ENCODE results near the gene ZNF638.

DNA sequence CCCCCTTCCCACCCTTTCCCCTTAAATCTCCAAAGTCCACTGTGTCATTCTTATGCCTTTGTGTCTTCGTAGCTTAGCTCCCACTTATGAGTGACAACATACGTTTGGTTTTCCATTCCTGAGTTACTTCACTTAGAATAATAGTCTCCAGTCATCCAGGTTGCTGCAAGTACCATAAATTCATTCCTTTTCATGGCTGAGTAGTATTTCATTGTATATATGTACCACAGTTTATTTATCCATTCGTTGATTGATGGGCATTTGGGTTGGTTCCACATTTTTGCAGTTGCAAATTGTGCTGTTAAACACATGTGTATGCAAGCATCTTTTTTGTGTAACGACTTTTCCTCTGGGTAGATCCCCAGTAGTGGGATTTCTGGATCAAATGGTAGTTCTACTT lies 14.5 kb upstream of the ZNF638 start:
- TF ChIP-seq, protein P1, sequence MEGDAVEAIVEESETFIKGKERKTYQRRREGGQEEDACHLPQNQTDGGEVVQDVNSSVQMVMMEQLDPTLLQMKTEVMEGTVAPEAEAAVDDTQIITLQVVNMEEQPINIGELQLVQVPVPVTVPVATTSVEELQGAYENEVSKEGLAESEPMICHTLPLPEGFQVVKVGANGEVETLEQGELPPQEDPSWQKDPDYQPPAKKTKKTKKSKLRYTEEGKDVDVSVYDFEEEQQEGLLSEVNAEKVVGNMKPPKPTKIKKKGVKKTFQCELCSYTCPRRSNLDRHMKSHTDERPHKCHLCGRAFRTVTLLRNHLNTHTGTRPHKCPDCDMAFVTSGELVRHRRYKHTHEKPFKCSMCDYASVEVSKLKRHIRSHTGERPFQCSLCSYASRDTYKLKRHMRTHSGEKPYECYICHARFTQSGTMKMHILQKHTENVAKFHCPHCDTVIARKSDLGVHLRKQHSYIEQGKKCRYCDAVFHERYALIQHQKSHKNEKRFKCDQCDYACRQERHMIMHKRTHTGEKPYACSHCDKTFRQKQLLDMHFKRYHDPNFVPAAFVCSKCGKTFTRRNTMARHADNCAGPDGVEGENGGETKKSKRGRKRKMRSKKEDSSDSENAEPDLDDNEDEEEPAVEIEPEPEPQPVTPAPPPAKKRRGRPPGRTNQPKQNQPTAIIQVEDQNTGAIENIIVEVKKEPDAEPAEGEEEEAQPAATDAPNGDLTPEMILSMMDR (IDR thresholded peaks at IDR 0.05) = no peak
- no peak for TF ChIP-seq IRF2 (CRISPR knock-in tag; IDR thresholded peaks at IDR 0.05; ENCODE audit: borderline replicate concordance, low read depth)
- TF ChIP-seq, protein P2, sequence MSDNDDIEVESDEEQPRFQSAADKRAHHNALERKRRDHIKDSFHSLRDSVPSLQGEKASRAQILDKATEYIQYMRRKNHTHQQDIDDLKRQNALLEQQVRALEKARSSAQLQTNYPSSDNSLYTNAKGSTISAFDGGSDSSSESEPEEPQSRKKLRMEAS (CRISPR knock-in tag; IDR thresholded peaks at IDR 0.05) = no peak
- TF ChIP-seq NR3C1 (CRISPR knock-in tag; conservative IDR thresholded peaks at IDR 0.05; ENCODE audit: low read depth) = no peak
- no peak for TF ChIP-seq OVOL2 (CRISPR knock-in tag; IDR thresholded peaks at IDR 0.05; ENCODE audit: borderline replicate concordance)
- TF ChIP-seq GTF2I (CRISPR knock-in tag; conservative IDR thresholded peaks at IDR 0.05) = 0 out of 2 replicates have a peak, but pooled peaks have one; percentile 20
- no peak for TF ChIP-seq ZBTB21 (CRISPR knock-in tag; IDR thresholded peaks at IDR 0.05; ENCODE audit: borderline replicate concordance)
- TF ChIP-seq, protein P3, sequence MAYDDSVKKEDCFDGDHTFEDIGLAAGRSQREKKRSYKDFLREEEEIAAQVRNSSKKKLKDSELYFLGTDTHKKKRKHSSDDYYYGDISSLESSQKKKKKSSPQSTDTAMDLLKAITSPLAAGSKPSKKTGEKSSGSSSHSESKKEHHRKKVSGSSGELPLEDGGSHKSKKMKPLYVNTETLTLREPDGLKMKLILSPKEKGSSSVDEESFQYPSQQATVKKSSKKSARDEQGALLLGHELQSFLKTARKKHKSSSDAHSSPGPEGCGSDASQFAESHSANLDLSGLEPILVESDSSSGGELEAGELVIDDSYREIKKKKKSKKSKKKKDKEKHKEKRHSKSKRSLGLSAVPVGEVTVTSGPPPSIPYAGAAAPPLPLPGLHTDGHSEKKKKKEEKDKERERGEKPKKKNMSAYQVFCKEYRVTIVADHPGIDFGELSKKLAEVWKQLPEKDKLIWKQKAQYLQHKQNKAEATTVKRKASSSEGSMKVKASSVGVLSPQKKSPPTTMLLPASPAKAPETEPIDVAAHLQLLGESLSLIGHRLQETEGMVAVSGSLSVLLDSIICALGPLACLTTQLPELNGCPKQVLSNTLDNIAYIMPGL (CRISPR knock-in tag; IDR thresholded peaks at IDR 0.05) = no peak
- TF ChIP-seq, protein P4, sequence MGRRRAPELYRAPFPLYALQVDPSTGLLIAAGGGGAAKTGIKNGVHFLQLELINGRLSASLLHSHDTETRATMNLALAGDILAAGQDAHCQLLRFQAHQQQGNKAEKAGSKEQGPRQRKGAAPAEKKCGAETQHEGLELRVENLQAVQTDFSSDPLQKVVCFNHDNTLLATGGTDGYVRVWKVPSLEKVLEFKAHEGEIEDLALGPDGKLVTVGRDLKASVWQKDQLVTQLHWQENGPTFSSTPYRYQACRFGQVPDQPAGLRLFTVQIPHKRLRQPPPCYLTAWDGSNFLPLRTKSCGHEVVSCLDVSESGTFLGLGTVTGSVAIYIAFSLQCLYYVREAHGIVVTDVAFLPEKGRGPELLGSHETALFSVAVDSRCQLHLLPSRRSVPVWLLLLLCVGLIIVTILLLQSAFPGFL (CRISPR knock-in tag; IDR thresholded peaks at IDR 0.05; ENCODE audit: borderline replicate concordance) = no peak
- TF ChIP-seq, protein P5, sequence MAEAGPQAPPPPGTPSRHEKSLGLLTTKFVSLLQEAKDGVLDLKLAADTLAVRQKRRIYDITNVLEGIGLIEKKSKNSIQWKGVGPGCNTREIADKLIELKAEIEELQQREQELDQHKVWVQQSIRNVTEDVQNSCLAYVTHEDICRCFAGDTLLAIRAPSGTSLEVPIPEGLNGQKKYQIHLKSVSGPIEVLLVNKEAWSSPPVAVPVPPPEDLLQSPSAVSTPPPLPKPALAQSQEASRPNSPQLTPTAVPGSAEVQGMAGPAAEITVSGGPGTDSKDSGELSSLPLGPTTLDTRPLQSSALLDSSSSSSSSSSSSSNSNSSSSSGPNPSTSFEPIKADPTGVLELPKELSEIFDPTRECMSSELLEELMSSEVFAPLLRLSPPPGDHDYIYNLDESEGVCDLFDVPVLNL (CRISPR knock-in tag; IDR thresholded peaks at IDR 0.05; ENCODE audit: borderline replicate concordance, low read depth) = no peak
- no peak for TF ChIP-seq CREB1 (CRISPR knock-in tag; IDR thresholded peaks at IDR 0.05)
- TF ChIP-seq TCF7 (CRISPR knock-in tag; IDR thresholded peaks at IDR 0.05; ENCODE audit: low read depth) = no peak
